Uterus (tissue), 4 donors: ENCODE results near the gene SVIP. TPM values are rescaled to one million over a fixed set of nuclear protein-coding genes. Genes with fewer than 3 reads are reported as not detected.

ENCODE experiments used
- DNase-seq, 2 donors: peaks; one replicate each; pipeline ENCODE4 v3.0.0-alpha.2; 2019 to 2020
- H3K27ac ChIP-seq, 2 donors: fragments of 200-600 bp; sonication (generic); 1 replicate in 1 of 2; 2 replicates in 1 of 2; pipeline ENCODE4 v1.5.1; 2016 to 2018
- H3K27me3 ChIP-seq, 2 donors: fragments of 200-600 bp; sonication (generic); one replicate each; pipeline ENCODE4 v1.5.1; 2018 to 2019; ENCODE audit warnings: control low read depth in 1 of 2
- H3K36me3 ChIP-seq, 2 donors: fragments of 200-600 bp; sonication (generic); one replicate each; pipeline ENCODE4 v1.5.1; 2019; ENCODE audit warnings: control low read depth in 1 of 2
- H3K4me1 ChIP-seq, 2 donors: fragments of 200-600 bp; sonication (generic); one replicate each; pipeline ENCODE4 v1.5.1; 2018 to 2019; ENCODE audit warnings: control low read depth in 1 of 2
- H3K4me3 ChIP-seq, 2 donors: fragments of 200-600 bp; sonication (generic); 1 replicate in 1 of 2; 2 replicates in 1 of 2; pipeline ENCODE4 v1.5.1; 2018 to 2019; ENCODE audit warnings: mild to moderate bottlenecking in 1 of 2
- H3K9me3 ChIP-seq, 2 donors: fragments of 200-600 bp; sonication (generic); one replicate each; pipeline ENCODE4 v1.5.1; 2019; ENCODE audit warnings: control low read depth in 1 of 2
- POLR2A ChIP-seq, 2 donors: fragments of 450-650 bp; IDR thresholded peaks; one replicate each; pipeline ENCODE4 v1.6.1; 2016; ENCODE audit warnings: antibody characterized with exemption in 2 of 2, mild to moderate bottlenecking in 1 of 2, moderate library complexity in 1 of 2
- intact Hi-C: fragments of 100-400 bp; cut with DNase I; formaldehyde crosslinking; loops from one replicate; pipeline ENCODE4 v1.15.1; 2023; ENCODE audit warnings: low total_unique reads
- total RNA-seq, 4 donors: library from RNA; depleted of rRNA in 3 of 4; stranded (reverse); fragments of >200 nt in 3 of 4; gene quantifications; one replicate each; pipeline versions ENCODE4 v1.1.0 to v1.2.4, GENCODE V29; 2014 to 2023
- TF ChIP-seq, protein P1 (sequence below), 4 experiments: fragments of 200-600 bp in 2 of 4; fragments of 450-650 bp in 2 of 4; sonication (generic) in 2 of 4; IDR thresholded peaks; one replicate each; pipeline ENCODE4 v1.5.1; 2016 to 2019; ENCODE audit warnings: antibody characterized with exemption in 4 of 4, mild to moderate bottlenecking in 2 of 4, moderate library complexity in 1 of 4
- donor health status: DM: yes; HTN: yes; CAD: no.

The SVIP gene
- total RNA-seq, 4 donors from 2014 or later: 2.0 to 20.7 (median 11.9) TPM

DNA sequence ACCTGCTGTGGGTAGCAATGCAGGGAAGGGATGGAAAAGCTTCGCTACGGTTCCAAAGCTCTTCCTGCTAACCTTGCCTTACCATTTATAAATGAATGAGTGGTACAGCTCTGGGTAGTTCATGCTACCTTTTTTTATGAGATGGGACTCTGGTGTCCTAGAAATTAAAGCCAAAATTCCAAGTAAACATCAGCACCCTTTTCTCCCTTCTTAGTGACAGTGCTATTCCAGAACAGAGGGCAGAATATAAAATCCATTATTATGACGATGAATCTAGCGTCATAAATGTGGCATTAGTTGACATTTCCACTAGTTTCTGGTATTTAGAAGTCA lies 447 bp upstream of the SVIP start:
- Histone ChIP-seq H3K27ac (no peak overlapping the region), H3K4me3 (peak overlapping the region; percentile 78 to 92), H3K36me3 (no peaks in the 10 kb centered on the region), H3K9me3 (no peaks in the 10 kb centered on the region), H3K4me1 (no peaks in the 10 kb centered on the region), H3K27me3 (no peaks in the 10 kb centered on the region)
- intact Hi-C loops: loop anchor here (10.0 kb wide), 1 partner anchor 205 kb away; the partner anchor contains the start of gene FANCF
- no peak for TF ChIP-seq POLR2A (IDR thresholded peaks at IDR 0.05)
- TF ChIP-seq, protein P1, sequence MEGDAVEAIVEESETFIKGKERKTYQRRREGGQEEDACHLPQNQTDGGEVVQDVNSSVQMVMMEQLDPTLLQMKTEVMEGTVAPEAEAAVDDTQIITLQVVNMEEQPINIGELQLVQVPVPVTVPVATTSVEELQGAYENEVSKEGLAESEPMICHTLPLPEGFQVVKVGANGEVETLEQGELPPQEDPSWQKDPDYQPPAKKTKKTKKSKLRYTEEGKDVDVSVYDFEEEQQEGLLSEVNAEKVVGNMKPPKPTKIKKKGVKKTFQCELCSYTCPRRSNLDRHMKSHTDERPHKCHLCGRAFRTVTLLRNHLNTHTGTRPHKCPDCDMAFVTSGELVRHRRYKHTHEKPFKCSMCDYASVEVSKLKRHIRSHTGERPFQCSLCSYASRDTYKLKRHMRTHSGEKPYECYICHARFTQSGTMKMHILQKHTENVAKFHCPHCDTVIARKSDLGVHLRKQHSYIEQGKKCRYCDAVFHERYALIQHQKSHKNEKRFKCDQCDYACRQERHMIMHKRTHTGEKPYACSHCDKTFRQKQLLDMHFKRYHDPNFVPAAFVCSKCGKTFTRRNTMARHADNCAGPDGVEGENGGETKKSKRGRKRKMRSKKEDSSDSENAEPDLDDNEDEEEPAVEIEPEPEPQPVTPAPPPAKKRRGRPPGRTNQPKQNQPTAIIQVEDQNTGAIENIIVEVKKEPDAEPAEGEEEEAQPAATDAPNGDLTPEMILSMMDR (IDR thresholded peaks at IDR 0.05): no peak
- DNase-seq: no peak

DNA sequence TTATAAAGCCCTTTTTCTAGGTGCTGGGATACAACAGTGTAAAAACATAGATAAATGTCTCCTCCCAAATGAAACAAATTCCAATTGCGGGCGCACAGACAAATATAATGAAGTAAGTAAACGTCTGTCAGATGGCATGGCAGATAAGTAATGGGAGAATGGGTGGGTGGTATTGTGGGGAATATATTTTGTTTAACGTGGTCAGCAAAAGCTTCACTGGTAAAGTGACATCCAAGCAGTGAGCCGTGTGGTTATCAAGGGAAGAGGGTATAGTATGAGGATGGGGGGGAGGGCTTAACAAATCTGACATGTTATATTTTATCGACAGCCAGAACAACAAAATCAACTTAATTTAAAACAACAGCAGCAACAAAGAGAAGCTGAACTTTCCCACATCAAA lies 1.2 kb downstream of the SVIP start:
- no peaks in the 10 kb centered on the region for H3K36me3 ChIP-seq
- intact Hi-C loops: no loop called here
- DNase-seq: no peak
- peak overlapping the region in 1 of 2 donors; percentile 92 for H3K4me3 ChIP-seq
- TF ChIP-seq, protein P1 (IDR thresholded peaks at IDR 0.05): no peak
- TF ChIP-seq POLR2A (IDR thresholded peaks at IDR 0.05): no peak
- no peaks in the 10 kb centered on the region for H3K4me1 ChIP-seq
- no peaks in the 10 kb centered on the region for H3K27me3 ChIP-seq
- no peak overlapping the region for H3K27ac ChIP-seq
- H3K9me3 ChIP-seq: no peaks in the 10 kb centered on the region

DNA sequence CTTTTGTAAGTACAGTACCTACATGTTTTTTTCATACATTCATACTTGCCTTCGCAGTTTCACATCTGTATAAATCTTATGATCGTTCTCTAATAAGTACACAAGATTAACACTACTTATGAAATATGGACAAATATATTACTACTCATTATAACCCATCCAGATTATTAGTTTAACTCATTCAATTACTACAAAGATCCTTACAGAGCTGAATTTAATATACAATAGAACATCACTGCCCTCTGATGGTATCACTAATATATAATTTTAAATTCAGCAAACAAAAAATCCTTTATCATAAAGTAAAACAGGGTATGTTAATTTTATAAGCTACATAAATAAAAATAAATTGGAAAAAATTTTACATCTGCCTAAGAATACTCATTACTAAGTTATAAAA lies 7.4 kb downstream of the SVIP start:
- intact Hi-C loops: no loop called here
- no peak for DNase-seq

GRCh38 chr11:22809893-22810292 lies 19.7 kb downstream of the SVIP start:
- no peak for TF ChIP-seq POLR2A (IDR thresholded peaks at IDR 0.05)
- TF ChIP-seq, protein P1 (IDR thresholded peaks at IDR 0.05): no peak
- intact Hi-C loops: no loop called here
- DNase-seq: no peak
- H3K4me1 ChIP-seq: no peaks in the 10 kb centered on the region
- H3K27me3 ChIP-seq: no peaks in the 10 kb centered on the region
- H3K4me3 ChIP-seq: no peak overlapping the region
- no peaks in the 10 kb centered on the region for H3K9me3 ChIP-seq
- H3K27ac ChIP-seq: no peak overlapping the region
- H3K36me3 ChIP-seq: no peaks in the 10 kb centered on the region

More for the DNA sequence above, 7.4 kb downstream of the SVIP start:
- no peak overlapping the region for H3K27ac ChIP-seq
- no peaks in the 10 kb centered on the region for H3K4me1 ChIP-seq
- no peak for TF ChIP-seq POLR2A (IDR thresholded peaks at IDR 0.05)
- TF ChIP-seq, protein P1 (IDR thresholded peaks at IDR 0.05): no peak
- no peaks in the 10 kb centered on the region for H3K36me3 ChIP-seq
- no peaks in the 10 kb centered on the region for H3K9me3 ChIP-seq
- no peaks in the 10 kb centered on the region for H3K27me3 ChIP-seq
- no peak overlapping the region for H3K4me3 ChIP-seq

GRCh38 chr11:22808571-22809197 lies 20.9 kb downstream of the SVIP start:
- Histone ChIP-seq H3K27me3 (no peaks in the 10 kb centered on the region), H3K9me3 (no peaks in the 10 kb centered on the region), H3K27ac (no peak overlapping the region), H3K36me3 (no peaks in the 10 kb centered on the region), H3K4me3 (no peak overlapping the region), H3K4me1 (no peaks in the 10 kb centered on the region)
- TF ChIP-seq, protein P1 (IDR thresholded peaks at IDR 0.05): no peak
- no peak for TF ChIP-seq POLR2A (IDR thresholded peaks at IDR 0.05)
- intact Hi-C loops: no loop called here
- no peak for DNase-seq
